ENCODE results near the gene TUBE1.

DNA sequence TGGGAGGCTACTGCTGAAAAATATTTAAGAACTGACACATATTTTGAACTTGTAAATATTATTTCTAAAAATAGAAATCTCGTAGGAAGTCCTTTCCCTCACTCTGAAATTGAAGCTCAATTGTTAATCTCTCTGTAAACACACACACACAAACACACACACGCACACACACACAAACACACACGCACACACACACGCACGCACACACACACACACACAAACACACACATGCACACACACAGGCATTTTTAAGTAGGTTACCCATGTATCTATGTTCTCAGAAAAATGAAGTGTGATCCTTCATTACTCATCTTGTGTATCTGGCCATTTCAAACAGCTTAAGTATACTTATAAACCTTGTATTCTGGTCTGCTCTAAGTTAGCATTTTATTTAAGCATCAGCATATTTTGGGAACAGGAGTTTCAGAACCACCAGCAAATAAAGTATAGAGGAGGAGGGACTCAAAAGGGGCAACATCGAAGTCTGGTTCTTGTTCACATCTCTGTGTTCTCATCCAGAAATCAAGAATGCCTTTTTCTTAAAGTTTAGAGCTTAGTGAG is 21.8 kb downstream of the TUBE1 start:
- TF ChIP-seq, protein P1, sequence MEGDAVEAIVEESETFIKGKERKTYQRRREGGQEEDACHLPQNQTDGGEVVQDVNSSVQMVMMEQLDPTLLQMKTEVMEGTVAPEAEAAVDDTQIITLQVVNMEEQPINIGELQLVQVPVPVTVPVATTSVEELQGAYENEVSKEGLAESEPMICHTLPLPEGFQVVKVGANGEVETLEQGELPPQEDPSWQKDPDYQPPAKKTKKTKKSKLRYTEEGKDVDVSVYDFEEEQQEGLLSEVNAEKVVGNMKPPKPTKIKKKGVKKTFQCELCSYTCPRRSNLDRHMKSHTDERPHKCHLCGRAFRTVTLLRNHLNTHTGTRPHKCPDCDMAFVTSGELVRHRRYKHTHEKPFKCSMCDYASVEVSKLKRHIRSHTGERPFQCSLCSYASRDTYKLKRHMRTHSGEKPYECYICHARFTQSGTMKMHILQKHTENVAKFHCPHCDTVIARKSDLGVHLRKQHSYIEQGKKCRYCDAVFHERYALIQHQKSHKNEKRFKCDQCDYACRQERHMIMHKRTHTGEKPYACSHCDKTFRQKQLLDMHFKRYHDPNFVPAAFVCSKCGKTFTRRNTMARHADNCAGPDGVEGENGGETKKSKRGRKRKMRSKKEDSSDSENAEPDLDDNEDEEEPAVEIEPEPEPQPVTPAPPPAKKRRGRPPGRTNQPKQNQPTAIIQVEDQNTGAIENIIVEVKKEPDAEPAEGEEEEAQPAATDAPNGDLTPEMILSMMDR (IDR thresholded peaks at IDR 0.05 in 8 of 11, conservative IDR thresholded peaks at IDR 0.05 in 3 of 11): no peak
- TF ChIP-seq POLR2AphosphoS5 (IDR thresholded peaks at IDR 0.05) (no peak), POLR2A (IDR thresholded peaks at IDR 0.05) (no peak)
